ENCODE data around the gene HNRNPL. TPM values are rescaled to one million over a fixed set of nuclear protein-coding genes. Genes with fewer than 3 reads are reported as not detected.
"Not testable (repeated sequence)": the region's sequence is repeated elsewhere in the genome, so short reads cannot be mapped to it uniquely, and the experiment has no call there.

The HNRNPL gene
- total RNA-seq, 1 experiment from 2014 or later, result 443 TPM

DNA sequence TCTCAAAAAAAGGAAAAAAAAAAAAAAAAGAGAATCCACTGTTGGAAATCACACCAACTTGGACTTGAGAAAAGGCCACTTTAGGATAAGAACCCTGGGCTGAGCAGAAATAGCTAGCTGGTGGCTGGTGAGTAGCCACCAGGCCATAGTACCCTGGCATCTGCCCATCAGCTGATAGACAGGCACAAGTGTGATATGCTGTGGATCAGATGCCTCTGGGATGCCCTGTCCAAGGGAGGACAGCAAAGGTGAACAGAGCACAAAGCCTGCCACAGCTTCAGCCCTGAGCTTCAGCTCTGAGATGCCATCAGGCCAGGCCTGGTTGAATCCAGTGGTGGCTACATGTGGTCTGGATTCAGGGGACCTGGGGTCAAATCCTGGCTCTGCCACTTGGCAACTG, 40.9 kb upstream of the HNRNPL start:
- no TSS peak for BruUV-seq (replicated peaks)
- TF ChIP-seq, protein P1, sequence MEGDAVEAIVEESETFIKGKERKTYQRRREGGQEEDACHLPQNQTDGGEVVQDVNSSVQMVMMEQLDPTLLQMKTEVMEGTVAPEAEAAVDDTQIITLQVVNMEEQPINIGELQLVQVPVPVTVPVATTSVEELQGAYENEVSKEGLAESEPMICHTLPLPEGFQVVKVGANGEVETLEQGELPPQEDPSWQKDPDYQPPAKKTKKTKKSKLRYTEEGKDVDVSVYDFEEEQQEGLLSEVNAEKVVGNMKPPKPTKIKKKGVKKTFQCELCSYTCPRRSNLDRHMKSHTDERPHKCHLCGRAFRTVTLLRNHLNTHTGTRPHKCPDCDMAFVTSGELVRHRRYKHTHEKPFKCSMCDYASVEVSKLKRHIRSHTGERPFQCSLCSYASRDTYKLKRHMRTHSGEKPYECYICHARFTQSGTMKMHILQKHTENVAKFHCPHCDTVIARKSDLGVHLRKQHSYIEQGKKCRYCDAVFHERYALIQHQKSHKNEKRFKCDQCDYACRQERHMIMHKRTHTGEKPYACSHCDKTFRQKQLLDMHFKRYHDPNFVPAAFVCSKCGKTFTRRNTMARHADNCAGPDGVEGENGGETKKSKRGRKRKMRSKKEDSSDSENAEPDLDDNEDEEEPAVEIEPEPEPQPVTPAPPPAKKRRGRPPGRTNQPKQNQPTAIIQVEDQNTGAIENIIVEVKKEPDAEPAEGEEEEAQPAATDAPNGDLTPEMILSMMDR (IDR thresholded peaks at IDR 0.05; ENCODE audit: insufficient read depth in 1 of 2, low read depth in 1 of 2, low read length in 1 of 2, severe bottlenecking in 1 of 2, unreplicated experiment in 1 of 2), result no peak
- H3K27ac Mint-ChIP-seq (ENCODE audit: unreplicated experiment), result no peak overlapping the region
- intact Hi-C loops (cut with micrococcal nuclease; ENCODE audit: unreplicated experiment), result no loop called here
- ChIA-PET POLR2A (interaction anchor here (1.0 kb wide), 1 partner anchor 9 kb away, joined by 3 read pairs; the partner anchor contains the start of genes NFKBIB and SIRT2), CTCF (no interaction called here)
- no peak overlapping the region for H3K4me3 ChIP-seq (ENCODE audit: low read depth, low read length)
- H3K4me1 Mint-ChIP-seq (ENCODE audit: low read depth, unreplicated experiment), result no peaks in the 10 kb centered on the region
- H3K27me3 Mint-ChIP-seq (ENCODE audit: insufficient read depth, unreplicated experiment), result no peaks in the 10 kb centered on the region
- H3K9me3 Mint-ChIP-seq (ENCODE audit: unreplicated experiment), result no peaks in the 10 kb centered on the region
- peaks cover 2% of the 10 kb centered on the region for H3K36me3 ChIP-seq (ENCODE audit: control insufficient read depth, insufficient read depth, low read length)
- H3K4me3 Mint-ChIP-seq (ENCODE audit: unreplicated experiment), result no peak overlapping the region
- peaks cover 5% of the 10 kb centered on the region for H3K36me3 Mint-ChIP-seq (ENCODE audit: insufficient read depth, unreplicated experiment)
- no peak for DNase-seq
- no peaks in the 10 kb centered on the region for H3K9me3 ChIP-seq
- H3K4me1 ChIP-seq, result peaks cover 10% of the 10 kb centered on the region; the same call in 1 of the 2 replicates
- H3K27me3 ChIP-seq (replicated peaks; ENCODE audit: control insufficient read depth, insufficient read depth, low read length), result no peaks in the 10 kb centered on the region

DNA sequence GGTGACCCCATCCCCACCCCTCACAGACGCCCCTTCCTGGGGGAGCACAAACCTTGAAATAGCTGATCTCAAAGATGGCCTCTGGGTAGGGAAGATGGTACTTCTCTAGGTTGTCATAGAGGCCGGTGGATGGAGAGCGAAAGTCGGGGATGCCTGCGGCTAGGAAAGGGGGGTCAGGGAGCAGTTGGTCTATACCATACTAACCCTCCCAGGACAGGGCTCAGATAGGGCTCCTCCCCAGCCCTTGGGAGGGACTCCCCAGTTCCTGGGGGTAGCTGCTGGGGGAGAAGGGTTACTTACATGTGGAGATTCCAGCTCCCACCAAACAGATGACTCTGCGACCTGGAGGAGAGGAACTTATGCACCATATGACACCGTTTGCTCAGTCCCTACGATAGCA, 40.0 kb upstream of the HNRNPL start:
- Mint-ChIP-seq H3K27me3 (ENCODE audit: insufficient read depth, unreplicated experiment) (no peaks in the 10 kb centered on the region), H3K27ac (ENCODE audit: unreplicated experiment) (no peak overlapping the region), H3K36me3 (ENCODE audit: insufficient read depth, unreplicated experiment) (peaks cover 5% of the 10 kb centered on the region), H3K9me3 (ENCODE audit: unreplicated experiment) (no peaks in the 10 kb centered on the region), H3K4me3 (ENCODE audit: unreplicated experiment) (no peak overlapping the region), H3K4me1 (ENCODE audit: low read depth, unreplicated experiment) (no peaks in the 10 kb centered on the region)
- H3K4me3 ChIP-seq (ENCODE audit: low read depth, low read length), result no peak overlapping the region
- peaks cover 2% of the 10 kb centered on the region for H3K36me3 ChIP-seq (ENCODE audit: control insufficient read depth, insufficient read depth, low read length)
- POLR2A ChIA-PET, result no interaction called here
- no peaks in the 10 kb centered on the region for H3K27me3 ChIP-seq (replicated peaks; ENCODE audit: control insufficient read depth, insufficient read depth, low read length)
- no TSS peak for BruUV-seq (replicated peaks)
- TF ChIP-seq, protein P1 (IDR thresholded peaks at IDR 0.05; ENCODE audit: insufficient read depth in 1 of 2, low read depth in 1 of 2, low read length in 1 of 2, severe bottlenecking in 1 of 2, unreplicated experiment in 1 of 2), result no peak
- CTCF ChIA-PET, result no interaction called here
- DNase-seq, result no peak
- no peaks in the 10 kb centered on the region for H3K9me3 ChIP-seq
- H3K4me1 ChIP-seq, result peaks cover 10% of the 10 kb centered on the region; the same call in 1 of the 2 replicates
- intact Hi-C loops (cut with micrococcal nuclease; ENCODE audit: unreplicated experiment), result no loop called here

DNA sequence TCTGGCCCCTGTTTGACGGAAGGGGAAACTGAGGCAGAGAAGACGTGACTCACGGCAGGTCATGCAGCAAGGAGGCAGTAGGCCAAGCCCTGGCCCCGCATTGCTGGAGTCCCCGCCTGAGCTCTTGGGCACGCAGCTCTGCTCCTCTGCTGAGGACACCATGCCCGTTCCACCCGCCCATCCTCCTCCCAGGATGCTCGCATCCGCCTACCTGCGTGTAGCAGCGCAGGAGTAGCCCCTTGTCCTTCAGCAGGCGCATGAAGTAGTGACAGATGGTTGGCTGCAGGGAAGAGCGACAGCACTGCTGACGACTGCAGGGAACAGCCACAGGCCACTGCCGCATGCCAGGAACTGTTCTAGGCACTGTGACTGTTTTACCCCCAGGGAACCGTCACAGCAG, 39.1 kb upstream of the HNRNPL start:
- CTCF ChIA-PET, result no interaction called here
- no peaks in the 10 kb centered on the region for H3K9me3 Mint-ChIP-seq (ENCODE audit: unreplicated experiment)
- TF ChIP-seq, protein P1 (IDR thresholded peaks at IDR 0.05; ENCODE audit: insufficient read depth in 1 of 2, low read depth in 1 of 2, low read length in 1 of 2, severe bottlenecking in 1 of 2, unreplicated experiment in 1 of 2), result no peak

DNA sequence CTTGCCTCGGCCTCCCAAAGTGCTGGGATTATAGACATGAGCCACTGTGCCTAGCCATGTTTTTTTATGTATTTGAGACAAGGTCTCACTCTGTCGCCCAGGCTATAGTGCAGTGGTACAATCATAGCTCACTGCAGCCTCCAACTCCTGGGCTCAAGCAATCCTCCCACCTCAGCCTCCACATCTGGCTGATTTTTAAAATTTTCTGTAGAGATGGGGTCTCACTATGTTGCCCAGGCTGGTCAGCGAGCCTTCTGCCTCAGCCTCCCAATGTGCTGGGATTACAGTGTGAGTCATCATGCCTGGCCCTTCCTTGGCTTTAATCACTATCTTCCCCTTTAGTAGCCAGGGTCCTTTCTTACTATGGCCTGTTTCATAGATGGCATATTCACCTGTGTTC, 34.9 kb upstream of the HNRNPL start:
- H3K36me3 ChIP-seq (ENCODE audit: control insufficient read depth, insufficient read depth, low read length); POLR2A ChIA-PET; intact Hi-C loops (cut with micrococcal nuclease; ENCODE audit: unreplicated experiment); BruUV-seq (replicated peaks); H3K4me1 Mint-ChIP-seq (ENCODE audit: low read depth, unreplicated experiment); H3K27me3 Mint-ChIP-seq (ENCODE audit: insufficient read depth, unreplicated experiment); H3K9me3 Mint-ChIP-seq (ENCODE audit: unreplicated experiment); H3K9me3 ChIP-seq; H3K4me3 ChIP-seq (ENCODE audit: low read depth, low read length); DNase-seq; H3K4me3 Mint-ChIP-seq (ENCODE audit: unreplicated experiment); CTCF ChIA-PET; H3K27me3 ChIP-seq (replicated peaks; ENCODE audit: control insufficient read depth, insufficient read depth, low read length): not testable (repeated sequence)
- peaks cover 40% of the 10 kb centered on the region for H3K4me1 ChIP-seq
- Mint-ChIP-seq H3K27ac (ENCODE audit: unreplicated experiment) (peak overlapping the region; percentile 22), H3K36me3 (ENCODE audit: insufficient read depth, unreplicated experiment) (peaks cover 11% of the 10 kb centered on the region)

More for the DNA sequence above, 39.1 kb upstream of the HNRNPL start:
- H3K9me3 ChIP-seq, result no peaks in the 10 kb centered on the region
- POLR2A ChIA-PET, result no interaction called here
- no TSS peak for BruUV-seq (replicated peaks)
- H3K36me3 ChIP-seq (ENCODE audit: control insufficient read depth, insufficient read depth, low read length), result peaks cover 2% of the 10 kb centered on the region
- H3K27me3 ChIP-seq (replicated peaks; ENCODE audit: control insufficient read depth, insufficient read depth, low read length), result no peaks in the 10 kb centered on the region
- H3K4me1 Mint-ChIP-seq (ENCODE audit: low read depth, unreplicated experiment), result no peaks in the 10 kb centered on the region
- H3K27me3 Mint-ChIP-seq (ENCODE audit: insufficient read depth, unreplicated experiment), result no peaks in the 10 kb centered on the region
- intact Hi-C loops (cut with micrococcal nuclease; ENCODE audit: unreplicated experiment), result no loop called here
- peaks cover 10% of the 10 kb centered on the region; the same call in 1 of the 2 replicates for H3K4me1 ChIP-seq
- H3K36me3 Mint-ChIP-seq (ENCODE audit: insufficient read depth, unreplicated experiment), result peaks cover 5% of the 10 kb centered on the region
- no peak for DNase-seq
- H3K4me3 Mint-ChIP-seq (ENCODE audit: unreplicated experiment), result no peak overlapping the region
- no peak overlapping the region for H3K27ac Mint-ChIP-seq (ENCODE audit: unreplicated experiment)
- no peak overlapping the region for H3K4me3 ChIP-seq (ENCODE audit: low read depth, low read length)

All from Caco-2 (cell line).